Small intestine (tissue), 7 donors: ENCODE measurements around the gene NPFF. TPM values are rescaled to one million over a fixed set of nuclear protein-coding genes. Genes with fewer than 3 reads are reported as not detected.

Experiments used
- DNase-seq, 2 donors: peaks; one replicate each; pipeline versions ENCODE4 v3.0.0 to v3.0.0-alpha.2; 2013
- FAIRE-seq: peaks from 2 replicates; lab custom pipeline; 2012; peaks lifted over from hg19 to GRCh38; lab: Jason Lieb, UNC
- H3K27ac ChIP-seq, 3 donors: one replicate each; pipeline ENCODE4 v1.5.1; 2013; ENCODE audit warnings: low read length in 2 of 3, mild to moderate bottlenecking in 2 of 3, control low read depth in 1 of 3, inconsistent platforms in 1 of 3, low read depth in 1 of 3, moderate library complexity in 1 of 3
- H3K27me3 ChIP-seq, 3 donors: one replicate each; pipeline ENCODE4 v1.6.1; 2013; ENCODE audit warnings: low read length in 3 of 3, inconsistent platforms in 1 of 3; ENCODE audit not compliant: control insufficient read depth in 3 of 3, insufficient read depth in 3 of 3
- H3K36me3 ChIP-seq, 3 donors: one replicate each; pipeline ENCODE4 v1.6.1; 2013; ENCODE audit warnings: low read length in 3 of 3, inconsistent platforms in 1 of 3, low read depth in 1 of 3, mild to moderate bottlenecking in 1 of 3, moderate library complexity in 1 of 3; ENCODE audit not compliant: control insufficient read depth in 3 of 3, insufficient read depth in 2 of 3
- H3K4me1 ChIP-seq, 3 donors: one replicate each; pipeline ENCODE4 v1.6.1; 2013; ENCODE audit warnings: low read length in 2 of 3, inconsistent platforms in 1 of 3, low read depth in 1 of 3, mild to moderate bottlenecking in 1 of 3, moderate library complexity in 1 of 3; ENCODE audit not compliant: control insufficient read depth in 3 of 3, insufficient read depth in 2 of 3
- H3K4me3 ChIP-seq, 3 donors: one replicate each; pipeline ENCODE4 v1.5.1; 2013; ENCODE audit warnings: low read length in 3 of 3, control low read depth in 1 of 3, inconsistent platforms in 1 of 3, low read depth in 1 of 3, mild to moderate bottlenecking in 1 of 3, moderate library complexity in 1 of 3
- H3K9me3 ChIP-seq, 2 donors: one replicate each; pipeline ENCODE4 v1.6.1; 2013; ENCODE audit warnings: low read depth in 1 of 2, low read length in 1 of 2; ENCODE audit not compliant: control insufficient read depth in 2 of 2, insufficient read depth in 1 of 2
- WGBS, 3 donors: extraction: QIAGEN DNeasy Blood & Tissue Kit; methylation state at CpG; one replicate each; pipeline ENCODE4 v1.1.7; 2013; 5-methylcytosine and 5-hydroxymethylcytosine counted together
- polyA plus RNA-seq, 4 donors: library from polyadenylated mRNA; stranded (reverse) in 3 of 4; unstranded in 1 of 4; fragments of 200-250 nt in 3 of 4; fragments of 120-200 nt in 1 of 4; gene quantifications; one replicate each; pipeline versions ENCODE4 v1.2.1 to v1.2.3, GENCODE V29; 2013
- donor health status: healthy with polysubstance abuse.
- donor health status: control.
- donor health status: control.
- donor health status: Bipolar disorder and iron deficiency.
- donor health status: healthy.

NPFF gene
- polyA plus RNA-seq, 4 donors, result 0.12 to 4.2 TPM; not detected in 2

- FAIRE-seq (no peak), DNase-seq (no peak)
- Histone ChIP-seq H3K27ac (no peak overlapping the region), H3K36me3 (peaks cover 0 to 56% (median 24%) of the 10 kb centered on the region in 3 donors), H3K4me3 (no peak overlapping the region), H3K4me1 (no peaks in the 10 kb centered on the region), H3K9me3 (no peaks in the 10 kb centered on the region), H3K27me3 (no peaks in the 10 kb centered on the region)
- WGBS, 3 donors, result 90 to 99% (median 94%) methylated on average over 3 of the region's 3 CpGs
These were observed 15.8 kb upstream of the NPFF start for GRCh38 chr12:53523131-53523530.

GRCh38 chr12:53518381-53518780, 11.1 kb upstream of the NPFF start:
- no peaks in the 10 kb centered on the region for H3K27me3 ChIP-seq
- peaks cover 16 to 70% (median 35%) of the 10 kb centered on the region in 3 donors for H3K36me3 ChIP-seq
- H3K9me3 ChIP-seq, result no peaks in the 10 kb centered on the region
- no peak overlapping the region for H3K4me3 ChIP-seq
- no peak overlapping the region for H3K27ac ChIP-seq
- H3K4me1 ChIP-seq, result no peaks in the 10 kb centered on the region
- FAIRE-seq (no peak), DNase-seq (no peak)
- WGBS, 3 donors, result 71 to 81% (median 77%) methylated on average over 5 of the region's 5 CpGs

- Histone ChIP-seq H3K27me3 (no peaks in the 10 kb centered on the region), H3K36me3 (peaks cover 16 to 69% (median 38%) of the 10 kb centered on the region in 3 donors), H3K9me3 (no peaks in the 10 kb centered on the region), H3K27ac (no peak overlapping the region), H3K4me1 (no peaks in the 10 kb centered on the region), H3K4me3 (no peak overlapping the region)
- WGBS, 3 donors, result 83 to 86% (median 84%) methylated on average over 13 of the region's 13 CpGs
- no peak for FAIRE-seq
- DNase-seq, result no peak
These were observed 9.6 kb upstream of the NPFF start for GRCh38 chr12:53516758-53517455.

GRCh38 chr12:53515291-53515680, 8.0 kb upstream of the NPFF start:
- Histone ChIP-seq H3K4me3 (no peak overlapping the region), H3K36me3 (peaks cover 16 to 72% (median 33%) of the 10 kb centered on the region in 3 donors), H3K9me3 (no peaks in the 10 kb centered on the region), H3K27me3 (no peaks in the 10 kb centered on the region), H3K4me1 (no peaks in the 10 kb centered on the region), H3K27ac (no peak overlapping the region)
- 79 to 94% (median 84%) methylated on average over 2 of the region's 2 CpGs for WGBS, 3 donors
- FAIRE-seq (no peak), DNase-seq (no peak)

GRCh38 chr12:53514628-53515290, 7.5 kb upstream of the NPFF start:
- WGBS, 3 donors, result 81 to 87% (median 85%) methylated on average over 6 of the region's 6 CpGs
- H3K27me3 ChIP-seq, result no peaks in the 10 kb centered on the region
- no peaks in the 10 kb centered on the region for H3K4me1 ChIP-seq
- peaks cover 16 to 70% (median 32%) of the 10 kb centered on the region in 3 donors for H3K36me3 ChIP-seq
- FAIRE-seq (no peak), DNase-seq (no peak)
- no peak overlapping the region for H3K27ac ChIP-seq
- no peak overlapping the region for H3K4me3 ChIP-seq
- H3K9me3 ChIP-seq, result no peaks in the 10 kb centered on the region

GRCh38 chr12:53513712-53514410, 6.6 kb upstream of the NPFF start:
- no peaks in the 10 kb centered on the region for H3K27me3 ChIP-seq
- DNase-seq (no peak), FAIRE-seq (no peak)
- no peaks in the 10 kb centered on the region for H3K9me3 ChIP-seq
- 87 to 91% (median 88%) methylated on average over 6 of the region's 6 CpGs for WGBS, 3 donors
- H3K4me1 ChIP-seq, result peaks cover 0 to under 1% (median 0%) of the 10 kb centered on the region in 3 donors
- H3K4me3 ChIP-seq, result no peak overlapping the region
- H3K27ac ChIP-seq, result no peak overlapping the region
- H3K36me3 ChIP-seq, result peaks cover 16 to 68% (median 27%) of the 10 kb centered on the region in 3 donors

- Histone ChIP-seq H3K36me3 (peaks cover 11 to 67% (median 20%) of the 10 kb centered on the region in 3 donors), H3K4me3 (no peak overlapping the region), H3K4me1 (peaks cover 0 to 3% (median 0%) of the 10 kb centered on the region in 3 donors), H3K27ac (no peak overlapping the region), H3K27me3 (no peaks in the 10 kb centered on the region), H3K9me3 (no peaks in the 10 kb centered on the region)
- FAIRE-seq (no peak), DNase-seq (no peak)
- WGBS, 3 donors, result 79 to 87% (median 83%) methylated on average over 9 of the region's 9 CpGs
These were observed 3.0 kb upstream of the NPFF start for GRCh38 chr12:53510181-53510812.
